ENCODE results near the gene NXN.
"Not testable (repeated sequence)": the region's sequence is repeated elsewhere in the genome, so short reads cannot be mapped to it uniquely, and the experiment has no call there.

Gene NXN

GRCh38 chr17:915538-916201 is 63.9 kb downstream of the NXN start:
- DNase-seq = peak; percentile 81

- no peak for DNase-seq
These were observed 65.0 kb downstream of the NXN start for GRCh38 chr17:914561-914960.

GRCh38 chr17:913207-913606 is 66.4 kb downstream of the NXN start:
- DNase-seq = no peak

DNA sequence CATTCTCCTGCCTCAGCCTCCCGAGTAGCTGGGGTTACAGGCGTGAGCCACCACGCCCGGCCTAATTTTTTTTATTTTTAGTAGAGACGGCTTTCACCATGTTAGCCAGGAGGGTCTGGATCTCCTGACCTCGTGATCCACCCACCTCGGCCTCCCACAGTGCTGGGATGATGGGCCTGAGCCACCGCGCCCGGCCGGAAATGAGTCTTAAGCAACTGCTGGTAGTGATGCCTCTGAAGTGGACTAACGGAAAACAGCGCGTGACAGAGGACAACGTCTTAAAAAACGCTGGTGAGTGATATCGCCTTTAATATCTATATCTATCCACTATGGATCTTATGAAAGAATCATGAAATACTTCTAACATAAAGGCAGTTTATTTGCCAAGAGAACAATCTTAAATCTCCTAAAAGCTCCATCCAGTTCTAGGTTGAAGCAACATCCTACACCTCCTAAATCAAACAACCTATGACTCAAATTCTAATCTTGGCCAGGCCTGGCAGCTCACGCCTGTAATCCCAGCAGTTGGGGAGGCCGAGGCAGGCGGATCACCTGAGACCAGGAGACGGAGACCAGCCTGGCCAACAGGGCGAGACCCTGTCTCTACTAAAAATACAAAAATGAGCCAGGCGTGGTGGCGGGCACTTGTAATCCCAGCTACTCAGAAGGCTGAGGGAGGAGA is 69.8 kb downstream of the NXN start:
- DNase-seq = peak; percentile 6

DNA sequence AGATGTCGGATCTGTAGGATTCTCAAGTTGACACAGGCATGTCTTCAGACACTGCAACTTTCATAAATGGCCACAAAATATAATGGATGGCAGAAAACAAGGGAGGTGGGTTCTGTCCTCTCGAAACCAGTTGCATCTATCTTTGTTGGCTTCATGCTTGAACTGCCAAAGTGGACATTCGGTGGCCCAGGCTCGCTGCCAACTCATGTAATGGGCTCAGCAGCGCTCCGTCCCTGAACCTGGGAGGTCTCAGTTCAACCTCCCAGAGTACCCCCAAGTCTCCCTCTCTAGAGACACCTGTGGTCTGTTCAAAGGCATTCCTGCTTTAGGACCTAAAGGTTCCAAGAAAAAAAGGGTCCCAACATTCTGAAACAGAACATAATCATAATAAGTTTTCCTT is 71.9 kb downstream of the NXN start:
- no peak for DNase-seq

GRCh38 chr17:905708-906107 is 73.9 kb downstream of the NXN start:
- DNase-seq = not testable (repeated sequence)

DNA sequence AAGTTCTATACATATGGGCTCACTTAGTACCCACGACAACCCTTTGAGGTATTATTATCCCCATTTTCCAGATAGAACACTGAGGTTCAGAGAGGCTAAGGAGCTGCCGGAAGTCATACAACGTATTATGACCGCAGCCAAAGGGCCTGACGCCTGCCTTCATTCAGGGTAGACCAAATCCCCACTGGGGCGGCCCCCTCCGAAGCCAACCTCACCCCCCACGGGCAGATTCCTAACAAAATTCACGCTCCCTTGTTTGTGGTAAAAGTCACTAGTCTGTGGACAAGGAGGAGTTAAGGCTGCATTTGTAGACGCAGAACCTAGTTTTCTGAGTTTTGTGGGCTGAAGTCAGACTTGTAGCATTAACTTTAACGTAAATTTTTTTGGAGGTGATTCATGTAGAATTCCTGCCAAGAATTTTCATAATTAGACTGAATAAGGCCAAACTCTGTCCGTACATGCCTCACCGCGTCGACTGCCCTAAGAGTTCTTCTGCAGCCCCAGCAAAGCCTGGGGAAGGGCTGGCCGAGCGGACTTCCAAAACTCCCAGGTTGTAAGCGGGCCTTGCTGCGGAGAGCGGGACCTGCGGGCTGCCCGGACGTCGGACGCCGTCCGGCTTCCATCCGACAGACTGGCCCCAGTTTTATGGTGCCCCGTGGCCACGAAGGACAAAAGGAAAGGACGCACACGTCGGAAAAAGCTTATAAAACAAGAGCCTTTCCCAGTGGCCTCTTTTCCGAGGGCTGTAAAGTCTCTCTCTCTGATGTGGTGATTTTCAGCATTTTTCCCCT is 75.7 kb downstream of the NXN start:
- no peak for DNase-seq

GRCh38 chr17:902463-902862 is 77.1 kb downstream of the NXN start:
- no peak for DNase-seq

- no peak for DNase-seq
These were observed 77.6 kb downstream of the NXN start for GRCh38 chr17:901964-902363.

GRCh38 chr17:901191-901950 is 78.2 kb downstream of the NXN start:
- DNase-seq = no peak

GRCh38 chr17:900336-900934 is 79.1 kb downstream of the NXN start:
- no peak for DNase-seq

- DNase-seq = no peak
These were observed 81.5 kb downstream of the NXN start for GRCh38 chr17:897970-898619.

GRCh38 chr17:896953-897661 is 82.5 kb downstream of the NXN start:
- DNase-seq = peak; percentile 21

DNA sequence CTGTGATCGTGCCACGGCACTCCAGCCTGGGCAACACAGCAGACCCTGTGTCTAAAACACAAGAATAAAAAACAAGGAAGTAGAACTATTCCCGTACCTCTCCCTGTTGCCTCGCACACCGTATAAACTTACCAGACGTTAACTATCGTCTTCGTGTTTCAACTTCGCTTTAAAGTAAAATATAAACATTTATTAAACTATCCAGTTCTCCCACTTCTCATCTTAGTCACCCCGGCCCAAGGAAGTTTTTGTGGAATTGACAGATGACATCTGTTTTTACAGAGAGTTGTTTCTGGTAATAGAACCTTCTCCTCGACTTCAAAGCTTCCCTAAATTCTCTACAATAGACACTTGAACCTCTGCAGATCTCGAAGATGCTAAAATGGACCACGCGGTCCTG is 83.1 kb downstream of the NXN start:
- DNase-seq = no peak

GRCh38 chr17:892958-893357 is 86.6 kb downstream of the NXN start:
- DNase-seq = no peak

GRCh38 chr17:888998-889441 is 90.6 kb downstream of the NXN start:
- DNase-seq = no peak

DNA sequence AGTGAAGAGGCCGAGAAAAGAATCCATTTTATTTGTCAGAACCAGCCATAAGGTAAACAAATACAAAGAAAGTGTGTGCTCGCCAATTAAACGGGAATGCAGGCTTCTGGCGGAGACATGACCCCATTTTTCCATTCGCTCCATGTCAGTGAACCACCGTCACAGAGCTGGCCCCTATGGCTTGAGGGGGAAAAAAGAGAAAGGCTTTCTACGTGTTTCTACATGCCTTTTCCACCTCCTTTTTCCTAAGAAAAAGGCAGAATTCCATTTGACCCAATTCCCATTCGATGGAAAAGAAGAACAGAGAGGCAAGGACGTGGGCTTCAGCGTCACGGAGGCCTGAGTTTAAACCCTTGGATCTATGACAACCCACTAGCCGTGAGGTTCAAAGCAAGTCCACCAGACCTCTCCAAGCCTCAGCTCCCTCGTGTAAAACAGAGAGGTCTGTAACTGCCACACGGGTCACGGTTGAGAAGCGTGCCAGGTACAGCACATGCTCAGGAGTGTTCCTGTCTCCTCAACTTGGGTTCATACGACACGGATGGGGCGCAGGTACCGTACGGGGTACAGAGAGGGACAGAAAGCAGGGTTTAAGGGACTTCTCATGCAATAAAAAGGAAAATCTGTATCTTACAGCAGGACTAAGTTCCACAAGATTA is 91.9 kb downstream of the NXN start:
- no peak for DNase-seq

DNA sequence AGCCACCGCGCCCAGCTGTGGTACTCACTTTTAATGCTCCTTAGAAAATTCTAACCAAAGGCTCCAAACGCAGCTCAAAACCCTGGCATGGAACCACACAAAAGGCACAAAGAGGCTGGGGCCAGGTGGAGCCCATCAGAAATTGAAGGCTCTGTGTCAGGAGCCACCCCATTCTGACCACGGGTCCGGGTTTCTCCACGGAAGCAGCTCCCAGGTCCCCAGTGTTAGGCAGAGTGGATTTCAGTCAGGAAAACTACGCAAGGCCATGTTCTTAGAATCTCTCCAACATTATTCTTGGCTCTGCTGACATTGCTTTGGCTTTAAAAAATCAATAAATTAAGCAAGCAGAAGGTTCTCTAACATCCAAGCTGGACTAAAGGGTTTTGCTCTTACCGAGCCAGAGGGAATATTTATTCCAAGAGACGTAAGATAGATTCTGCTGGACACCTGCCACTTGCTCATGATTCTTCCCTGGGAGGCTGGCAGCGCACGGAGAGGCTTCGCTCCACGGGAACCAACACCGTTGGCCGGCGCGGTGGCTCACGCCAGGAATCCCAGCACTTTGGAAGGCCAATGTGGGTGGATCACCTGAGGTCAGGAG is 93.5 kb downstream of the NXN start:
- DNase-seq = no peak

GRCh38 chr17:883586-883962 is 96.0 kb downstream of the NXN start:
- DNase-seq = no peak

DNA sequence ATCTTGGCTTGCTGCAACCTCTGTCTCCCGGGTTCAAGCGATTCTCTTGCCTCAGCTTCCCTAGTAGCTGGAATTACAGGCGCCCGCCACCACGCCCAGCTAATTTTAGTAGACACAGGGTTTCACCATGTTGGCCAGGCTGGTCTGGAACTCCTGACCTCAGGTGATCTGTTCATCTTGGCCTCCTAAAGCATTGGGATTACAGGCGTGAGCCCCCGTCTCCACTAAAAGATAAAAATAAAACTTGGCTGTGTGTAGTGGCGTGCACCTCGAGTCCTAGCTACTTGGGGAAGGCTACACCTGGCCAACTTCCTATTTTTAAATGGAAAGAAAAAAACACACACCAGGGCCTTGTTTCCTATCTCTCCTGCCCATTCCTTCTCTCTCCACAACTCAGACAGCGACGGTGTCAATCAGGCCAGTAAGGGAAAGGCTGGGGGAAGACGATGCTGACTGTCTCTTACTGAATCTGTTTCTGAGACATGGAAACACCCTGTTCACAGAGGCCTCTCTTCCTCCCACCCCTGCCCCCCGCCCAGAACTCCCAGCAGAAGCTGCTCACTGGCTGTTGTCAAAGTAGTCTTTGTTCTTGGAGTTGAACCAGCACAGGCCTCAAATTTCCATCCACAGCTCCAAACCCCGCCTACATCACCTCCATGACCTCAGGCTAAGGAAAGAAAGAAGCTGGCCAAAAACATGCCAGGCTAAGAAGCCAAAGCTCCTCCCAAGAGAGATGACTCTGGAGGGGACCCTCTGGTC is 96.6 kb downstream of the NXN start:
- no peak for DNase-seq
